Posterior vena cava (tissue), 2 donors: Measurements from ENCODE around the gene ANKFY1. TPM values are rescaled to one million over a fixed set of nuclear protein-coding genes. Genes with fewer than 3 reads are reported as not detected.
A peak's percentile ranks its signal among the peaks of the same experiment; 100 is the strongest.

Experiments
- DNase-seq: peaks from one replicate; pipeline ENCODE4 v3.0.0-alpha.2; 2020; ENCODE audit warnings: low spot score
- intact Hi-C, 2 donors: fragments of 100-400 bp; cut with DNase I; formaldehyde crosslinking; loops; one replicate each; pipeline versions ENCODE4 v1.14.1 to v1.14.2; 2022 to 2023
- long read RNA-seq, 2 donors: library from polyadenylated mRNA; unstranded; transcript quantifications; one replicate each; pipeline ENCODE4 v2.0.0, GENCODE V29; 2020 to 2021
- total RNA-seq, 2 donors: library from RNA; stranded (reverse); fragmentation: NEBNext Ultra II Directional; extraction: Animal tissue kit (Norgen Biotek cat#: 25700); gene quantifications; one replicate each; pipeline ENCODE4 v1.2.1, GENCODE V29; 2021
- donor health status: DM: yes; HTN: yes; CAD: no.
- donor health status: DM: yes; HTN: yes; CAD: no.

ANKFY1 gene, protein sequence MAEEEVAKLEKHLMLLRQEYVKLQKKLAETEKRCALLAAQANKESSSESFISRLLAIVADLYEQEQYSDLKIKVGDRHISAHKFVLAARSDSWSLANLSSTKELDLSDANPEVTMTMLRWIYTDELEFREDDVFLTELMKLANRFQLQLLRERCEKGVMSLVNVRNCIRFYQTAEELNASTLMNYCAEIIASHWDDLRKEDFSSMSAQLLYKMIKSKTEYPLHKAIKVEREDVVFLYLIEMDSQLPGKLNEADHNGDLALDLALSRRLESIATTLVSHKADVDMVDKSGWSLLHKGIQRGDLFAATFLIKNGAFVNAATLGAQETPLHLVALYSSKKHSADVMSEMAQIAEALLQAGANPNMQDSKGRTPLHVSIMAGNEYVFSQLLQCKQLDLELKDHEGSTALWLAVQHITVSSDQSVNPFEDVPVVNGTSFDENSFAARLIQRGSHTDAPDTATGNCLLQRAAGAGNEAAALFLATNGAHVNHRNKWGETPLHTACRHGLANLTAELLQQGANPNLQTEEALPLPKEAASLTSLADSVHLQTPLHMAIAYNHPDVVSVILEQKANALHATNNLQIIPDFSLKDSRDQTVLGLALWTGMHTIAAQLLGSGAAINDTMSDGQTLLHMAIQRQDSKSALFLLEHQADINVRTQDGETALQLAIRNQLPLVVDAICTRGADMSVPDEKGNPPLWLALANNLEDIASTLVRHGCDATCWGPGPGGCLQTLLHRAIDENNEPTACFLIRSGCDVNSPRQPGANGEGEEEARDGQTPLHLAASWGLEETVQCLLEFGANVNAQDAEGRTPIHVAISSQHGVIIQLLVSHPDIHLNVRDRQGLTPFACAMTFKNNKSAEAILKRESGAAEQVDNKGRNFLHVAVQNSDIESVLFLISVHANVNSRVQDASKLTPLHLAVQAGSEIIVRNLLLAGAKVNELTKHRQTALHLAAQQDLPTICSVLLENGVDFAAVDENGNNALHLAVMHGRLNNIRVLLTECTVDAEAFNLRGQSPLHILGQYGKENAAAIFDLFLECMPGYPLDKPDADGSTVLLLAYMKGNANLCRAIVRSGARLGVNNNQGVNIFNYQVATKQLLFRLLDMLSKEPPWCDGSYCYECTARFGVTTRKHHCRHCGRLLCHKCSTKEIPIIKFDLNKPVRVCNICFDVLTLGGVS
- 10 to 100 TPM; 34.9 to 49.2 TPM for total RNA-seq
- long read RNA-seq, donor 1, partial matches to known transcripts = 1 of 7 reads
- long read RNA-seq, donor 1, other reads (novel, unspliced or antisense) = 6 of 7 reads
- long read RNA-seq, donor 2, partial matches to known transcripts = 1 of 4 reads
- long read RNA-seq, donor 2, other reads (novel, unspliced or antisense) = 3 of 4 reads

DNA sequence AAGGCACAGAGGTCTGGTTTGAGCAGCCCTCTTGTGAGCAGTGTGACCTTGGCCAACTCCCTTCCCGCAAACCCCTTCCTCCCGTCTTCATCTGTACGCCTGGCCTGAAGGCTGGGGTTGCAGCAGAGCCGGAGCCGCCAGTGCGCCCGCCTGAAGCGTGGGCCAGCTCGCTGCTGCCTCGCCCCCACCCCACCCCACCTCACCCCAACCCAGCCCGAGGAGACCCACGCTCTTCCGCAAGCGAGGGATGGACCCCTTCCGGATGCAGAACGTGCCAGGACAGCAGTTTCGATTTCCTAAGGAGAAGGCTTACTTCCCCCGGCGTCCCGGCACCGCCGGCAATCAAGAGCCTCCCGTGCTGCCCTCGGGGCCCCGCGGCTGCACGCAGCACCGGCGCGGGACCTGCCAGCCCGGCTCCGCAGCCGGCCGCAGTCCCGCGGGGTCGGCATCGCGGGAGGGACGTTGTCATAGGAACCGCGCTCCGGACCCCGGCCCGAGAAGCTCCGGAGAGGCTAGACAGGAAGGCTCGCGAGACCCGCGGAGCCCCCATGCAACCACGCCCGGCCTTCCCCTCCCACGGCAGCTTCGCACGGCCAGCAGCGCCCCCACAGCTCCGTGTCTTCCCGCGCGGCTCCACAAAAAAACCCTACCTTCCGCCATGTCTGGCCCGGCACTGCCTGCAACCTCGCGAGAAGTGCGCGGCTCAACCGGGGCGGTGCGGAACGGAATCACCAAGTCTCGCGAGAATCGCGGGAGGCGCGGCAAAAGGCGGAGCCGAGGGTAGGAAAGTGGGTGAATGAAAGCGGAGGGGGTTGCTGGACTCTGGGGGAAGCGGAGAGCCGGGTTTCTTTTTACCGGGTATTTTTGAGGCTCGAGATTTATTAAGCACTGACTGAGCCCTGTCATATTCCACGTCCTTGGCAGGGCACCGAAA is at the start of gene ANKFY1:
ANKFY1 (minus strand) TSS at position 698 of the 934 bp plus-strand sequence; CDS start at position 660, 38 bp downstream.
- DNase-seq = peak; percentile 99
- intact Hi-C loops = loop anchor here in 1 of 2 donors (5.0 kb wide), 1 partner anchor 46 kb away; no protein-coding TSS in a partner anchor

DNA sequence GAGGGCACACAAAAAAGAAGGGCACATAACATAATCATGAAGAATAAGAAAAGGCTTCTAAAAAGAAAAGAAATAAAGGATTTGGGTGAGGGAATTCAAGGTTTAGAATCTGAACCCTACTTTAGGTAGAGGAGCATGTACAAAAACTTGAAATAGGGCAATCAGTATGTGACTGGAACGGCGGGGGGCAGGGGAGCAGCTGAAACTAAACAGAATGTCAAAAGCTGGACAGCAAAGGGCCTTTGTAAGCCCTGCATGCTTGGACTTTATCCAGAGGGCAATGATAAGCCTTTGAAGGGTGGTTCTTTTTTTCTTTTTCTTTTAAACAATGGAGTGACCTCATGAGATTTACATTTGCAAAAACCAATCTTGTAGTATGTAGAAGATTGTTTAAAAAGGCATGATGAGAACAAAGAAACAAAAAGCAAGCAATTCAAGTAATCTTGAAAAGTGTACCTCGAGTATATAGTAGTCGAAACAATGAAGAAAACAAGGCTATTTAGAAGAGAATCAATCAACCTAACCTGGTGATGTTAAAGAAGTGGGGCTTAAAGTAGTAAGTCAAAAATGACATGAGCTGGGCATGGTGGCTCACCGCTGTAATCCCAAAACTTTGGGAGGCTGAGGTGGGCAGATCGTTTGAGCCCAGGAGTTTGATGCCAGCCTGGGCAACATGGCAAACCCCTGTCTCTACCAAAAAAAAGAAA is 46.7 kb upstream of the ANKFY1 start:
- DNase-seq = no peak
- intact Hi-C loops = no loop called here

DNA sequence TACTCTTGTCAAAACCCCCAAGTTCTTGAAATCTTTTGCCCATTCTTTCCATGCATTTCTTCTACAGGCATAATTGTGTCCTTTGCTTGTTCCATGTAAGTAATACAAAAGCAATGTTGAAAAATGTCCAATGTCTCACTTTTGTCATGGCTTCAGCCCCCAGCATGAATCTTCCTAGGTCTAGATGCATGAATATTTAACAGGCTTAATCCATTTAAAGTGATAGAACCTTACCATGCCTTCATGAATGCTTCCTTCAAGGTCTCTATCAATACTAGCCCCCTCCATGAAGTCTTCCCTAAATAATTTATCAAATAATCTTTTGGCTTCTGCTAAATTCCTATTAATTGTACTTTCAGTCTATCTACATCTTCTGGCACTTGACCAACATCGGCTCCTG is 46.1 kb upstream of the ANKFY1 start:
- no peak for DNase-seq
- intact Hi-C loops = loop anchor here (10.0 kb wide), 2 partner anchors 45 to 105 kb away; no protein-coding TSS in a partner anchor

DNA sequence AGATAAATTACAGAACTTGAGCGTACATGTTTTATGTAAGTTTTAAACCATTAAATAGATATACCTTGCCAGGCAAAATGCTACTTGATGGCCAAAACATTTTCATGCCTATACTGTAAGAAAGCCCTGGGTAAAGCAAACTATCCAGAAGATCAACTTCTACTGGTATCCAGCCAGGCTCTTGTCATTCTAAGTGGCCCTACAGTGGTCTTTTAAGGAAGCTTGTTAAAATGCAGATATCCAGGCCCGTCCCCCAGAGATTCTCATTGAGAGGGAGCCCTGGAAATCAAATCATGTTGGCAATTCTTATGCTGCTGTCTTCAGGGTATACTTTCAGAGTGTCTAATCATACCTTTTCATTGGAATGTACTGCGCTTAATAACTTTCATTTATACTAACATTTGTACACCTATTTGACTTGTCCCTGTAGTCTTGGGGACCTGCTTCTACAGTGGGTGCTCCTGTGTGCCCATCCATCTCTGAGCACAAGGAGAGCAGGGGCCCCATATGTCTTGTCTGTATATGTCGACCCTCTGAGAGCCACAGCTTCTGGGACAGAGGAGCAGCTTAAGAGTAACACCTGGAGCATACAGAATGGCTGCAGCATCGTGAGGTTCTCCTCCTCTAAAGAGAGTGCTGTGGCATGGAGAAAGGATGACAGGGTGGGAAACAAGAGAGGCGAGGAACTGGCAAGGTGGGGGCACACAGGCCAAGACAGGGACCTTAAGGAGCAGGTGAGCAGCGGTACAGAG is 43.6 kb upstream of the ANKFY1 start:
- intact Hi-C loops = loop anchor here (10.0 kb wide), 2 partner anchors 47 to 107 kb away; no protein-coding TSS in a partner anchor
- DNase-seq = no peak

DNA sequence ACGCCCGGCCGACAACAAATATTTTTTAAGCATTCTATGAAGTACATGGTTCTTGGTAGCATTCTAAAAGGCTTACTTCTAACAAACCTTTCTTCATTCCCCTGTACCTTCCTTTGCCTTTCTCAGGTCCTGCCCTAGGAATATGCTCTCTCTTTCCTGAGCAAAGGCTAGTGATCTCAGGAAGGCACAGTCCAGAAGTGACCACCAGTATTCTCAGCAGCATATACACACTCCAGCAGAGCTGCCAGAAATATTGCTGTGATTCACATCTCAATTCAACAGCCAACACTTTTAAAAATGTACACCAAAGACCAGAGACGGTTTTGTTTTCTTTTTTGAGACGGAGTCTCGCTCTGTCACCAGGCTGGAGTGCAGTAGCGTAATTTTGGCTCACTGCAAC is 41.4 kb upstream of the ANKFY1 start:
- no peak for DNase-seq
- intact Hi-C loops = loop anchor here (10.0 kb wide), 2 partner anchors 50 to 110 kb away; no protein-coding TSS in a partner anchor

DNA sequence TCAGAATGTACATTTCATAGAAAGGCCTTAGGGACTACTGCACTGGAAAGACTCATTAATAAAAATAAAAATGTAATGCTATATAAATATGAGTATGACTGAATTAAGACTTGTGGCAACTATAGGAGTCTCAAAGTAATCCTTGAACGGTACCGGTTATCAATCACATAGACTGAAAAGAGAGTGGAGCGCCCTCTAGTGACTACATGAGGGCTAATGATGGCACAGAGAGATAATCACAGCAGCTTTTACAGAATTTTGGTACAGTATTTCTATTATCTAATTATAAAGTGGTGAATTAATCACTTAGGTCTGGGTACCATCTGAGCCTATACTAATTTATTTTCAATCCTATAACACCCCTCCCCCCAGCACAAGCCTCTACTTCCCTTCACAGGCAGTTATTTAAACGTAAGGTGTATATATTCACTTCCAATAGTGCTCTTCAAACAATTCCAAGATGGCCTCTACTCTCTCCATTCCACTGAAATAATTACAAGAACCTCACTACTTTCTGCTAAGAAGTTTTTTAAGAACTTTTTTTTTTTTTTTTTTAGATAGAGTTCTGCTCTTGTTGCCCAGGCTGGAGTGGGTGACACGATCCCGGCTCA is 40.7 kb upstream of the ANKFY1 start:
- intact Hi-C loops = loop anchor here (5.0 to 10.0 kb wide), 3 partner anchors 50 to 110 kb away; no protein-coding TSS in a partner anchor
- no peak for DNase-seq

DNA sequence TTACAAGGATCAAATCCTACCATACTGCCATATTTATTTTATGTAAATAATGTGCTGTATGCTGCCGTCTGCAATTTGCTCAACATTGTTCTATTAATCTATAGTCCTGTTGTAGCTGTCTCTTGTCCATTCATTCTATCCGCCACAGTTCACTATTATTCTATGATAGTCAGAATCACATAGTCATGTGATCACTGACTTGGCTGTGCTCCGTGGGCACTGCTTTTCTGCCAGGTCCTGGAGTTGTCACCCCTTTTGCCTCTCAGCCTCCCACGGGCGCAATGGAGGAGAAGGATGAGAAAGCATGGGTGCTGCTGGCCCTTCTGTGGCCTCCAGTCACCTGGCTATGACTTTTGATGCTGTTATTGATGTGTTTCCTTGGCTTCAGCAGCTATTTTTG is 37.3 kb upstream of the ANKFY1 start:
- DNase-seq = no peak
- intact Hi-C loops = loop anchor here (5.0 to 10.0 kb wide), 3 partner anchors 54 to 114 kb away; no protein-coding TSS in a partner anchor

DNA sequence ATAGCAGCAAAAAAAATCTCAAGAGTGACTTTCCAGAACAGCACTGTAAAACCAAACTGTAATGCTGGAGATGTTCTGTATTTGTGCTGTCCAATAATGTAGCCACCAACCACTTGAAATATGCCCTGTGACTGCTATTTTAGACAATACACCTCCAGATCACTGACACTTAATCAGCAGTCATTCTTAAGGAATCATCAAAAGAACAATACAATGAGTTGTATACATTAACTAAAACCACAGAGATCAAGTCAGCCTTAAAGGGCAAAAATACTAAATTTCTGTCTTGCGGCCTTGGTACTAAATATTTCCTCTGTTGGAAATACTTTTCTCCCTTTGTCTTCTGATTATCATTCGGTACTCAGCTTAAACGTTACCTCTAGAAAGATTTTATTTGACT is 33.6 kb upstream of the ANKFY1 start:
- intact Hi-C loops = no loop called here
- no peak for DNase-seq

DNA sequence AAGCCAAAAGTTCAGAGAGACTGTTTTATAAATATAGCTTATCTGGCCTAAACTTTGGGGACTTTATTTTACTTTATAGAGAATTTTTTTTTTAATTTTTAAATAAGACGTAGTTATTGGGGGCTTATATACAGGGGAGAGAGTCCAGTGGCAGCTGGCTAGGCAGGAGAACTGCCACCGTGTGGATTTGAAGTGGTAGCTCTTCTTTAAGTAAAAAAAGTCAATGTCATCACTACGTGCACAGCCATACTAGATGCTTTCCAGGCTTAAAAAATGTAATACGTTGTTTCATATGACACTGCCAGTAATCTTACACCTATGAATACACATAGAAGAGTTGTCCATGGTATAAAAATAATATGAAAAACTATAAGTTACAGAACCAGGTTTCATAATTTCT is 31.9 kb upstream of the ANKFY1 start:
- DNase-seq = no peak
- intact Hi-C loops = no loop called here

DNA sequence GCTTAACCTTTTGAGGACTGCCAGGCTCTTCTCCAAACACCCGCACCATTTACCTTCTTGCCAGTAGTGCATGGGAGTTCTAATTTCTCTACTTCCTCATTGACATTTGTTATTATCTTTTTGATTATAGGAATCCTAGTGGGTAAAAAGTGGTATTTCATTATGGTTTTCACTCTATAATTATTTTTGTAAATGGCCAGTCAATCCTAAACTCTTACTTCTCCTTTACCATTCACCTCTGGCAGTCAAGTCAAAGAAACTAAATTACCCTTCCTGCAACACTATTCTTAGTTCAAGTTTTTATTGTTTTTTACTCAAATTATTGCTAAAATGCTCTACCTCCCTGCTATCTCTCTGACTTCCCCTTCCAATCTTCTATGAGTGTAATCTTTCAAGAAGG is 29.8 kb upstream of the ANKFY1 start:
- intact Hi-C loops = no loop called here
- no peak for DNase-seq

DNA sequence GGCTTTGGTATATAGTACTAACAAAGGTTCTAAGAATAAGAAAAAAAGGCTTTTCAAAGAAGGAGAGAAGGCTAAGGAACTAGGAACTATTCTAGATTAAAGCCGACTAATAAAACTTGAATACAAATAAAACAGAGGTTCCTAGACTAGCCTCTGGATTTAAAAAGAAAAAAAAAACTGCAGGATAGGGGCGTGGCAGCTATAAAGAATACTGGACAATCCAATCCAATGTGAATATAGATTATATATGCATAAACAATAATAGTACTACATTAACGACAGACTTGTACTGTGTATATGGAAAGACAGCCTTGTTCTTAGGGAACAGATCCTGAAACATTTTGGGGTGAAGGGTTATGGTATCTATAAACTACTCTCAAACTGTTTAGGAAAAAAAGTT is 23.9 kb upstream of the ANKFY1 start:
- intact Hi-C loops = no loop called here

DNA sequence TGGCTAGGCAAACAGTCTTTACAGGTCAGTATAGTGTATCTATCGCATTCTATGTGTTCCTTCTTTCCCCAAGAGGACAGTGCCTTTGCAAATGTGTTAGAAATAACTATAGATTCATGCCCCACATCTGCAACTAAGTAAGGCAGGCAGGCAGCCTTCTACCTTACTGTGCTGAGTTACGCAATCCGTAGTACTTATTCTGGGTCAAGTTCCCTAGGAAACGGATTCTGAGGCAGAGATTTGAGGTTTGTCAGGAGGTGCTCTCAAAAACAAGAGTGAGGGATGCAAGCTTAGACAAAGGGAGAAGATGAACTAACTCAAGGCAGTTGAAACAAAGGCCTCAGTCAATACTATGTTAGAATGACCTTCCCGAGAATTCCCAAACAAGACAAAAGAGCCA is 12.7 kb upstream of the ANKFY1 start:
- intact Hi-C loops = no loop called here
- DNase-seq = no peak

More for the DNA sequence above, 23.9 kb upstream of the ANKFY1 start:
- DNase-seq = no peak

DNA sequence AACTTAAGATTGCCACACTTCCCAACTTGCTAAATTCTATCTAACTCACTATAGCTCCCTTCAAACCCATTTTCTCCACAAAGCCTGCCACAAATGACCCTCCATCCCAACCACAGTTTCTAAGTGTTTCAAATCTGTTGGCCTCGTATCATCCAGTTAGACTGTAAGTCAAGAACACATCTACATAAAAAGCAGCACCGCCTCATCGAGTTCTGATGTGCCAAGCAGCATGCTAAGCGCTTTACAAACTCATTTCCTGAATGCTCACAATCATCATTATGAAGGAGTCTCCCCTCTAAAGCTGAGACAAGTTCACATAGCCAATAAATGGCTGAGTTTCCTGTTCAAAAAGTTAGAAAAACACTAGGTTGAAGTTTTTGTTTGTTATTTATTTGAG is 9.2 kb upstream of the ANKFY1 start:
- intact Hi-C loops = no loop called here
- DNase-seq = no peak

DNA sequence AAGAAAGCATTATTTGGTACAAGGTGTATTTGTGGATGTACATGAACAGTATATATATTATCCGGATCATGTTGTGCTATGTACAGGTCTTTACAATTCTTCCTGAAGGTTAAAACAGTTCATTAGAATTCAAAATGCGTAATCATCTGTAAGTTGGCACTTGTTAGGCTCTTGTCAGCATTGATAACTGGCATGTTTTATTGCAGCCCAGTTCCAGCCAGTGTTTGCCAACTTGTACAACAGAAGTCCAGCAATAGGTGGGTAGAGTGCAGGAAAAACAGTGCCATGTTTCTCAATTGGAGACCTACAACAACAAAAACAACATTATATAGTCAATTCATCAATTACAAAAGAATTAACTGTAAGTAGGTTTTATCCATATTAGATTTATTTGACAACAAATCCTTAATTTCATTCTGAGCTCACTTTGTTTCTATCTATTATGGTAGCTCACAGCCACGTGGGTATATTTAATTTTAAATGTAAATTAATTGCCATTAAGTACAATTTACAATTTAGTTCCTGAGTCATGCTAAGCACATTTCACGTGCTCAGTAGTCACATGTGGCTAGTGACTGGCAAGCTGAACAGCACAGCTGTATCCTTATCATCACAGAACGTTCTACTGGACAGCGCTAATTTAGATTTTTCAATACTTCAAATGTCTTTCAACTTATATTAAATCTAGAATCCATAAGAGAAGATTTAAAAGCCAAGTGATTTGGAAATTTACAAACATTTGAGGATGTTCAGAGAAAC is 8.6 kb upstream of the ANKFY1 start:
- intact Hi-C loops = no loop called here

DNA sequence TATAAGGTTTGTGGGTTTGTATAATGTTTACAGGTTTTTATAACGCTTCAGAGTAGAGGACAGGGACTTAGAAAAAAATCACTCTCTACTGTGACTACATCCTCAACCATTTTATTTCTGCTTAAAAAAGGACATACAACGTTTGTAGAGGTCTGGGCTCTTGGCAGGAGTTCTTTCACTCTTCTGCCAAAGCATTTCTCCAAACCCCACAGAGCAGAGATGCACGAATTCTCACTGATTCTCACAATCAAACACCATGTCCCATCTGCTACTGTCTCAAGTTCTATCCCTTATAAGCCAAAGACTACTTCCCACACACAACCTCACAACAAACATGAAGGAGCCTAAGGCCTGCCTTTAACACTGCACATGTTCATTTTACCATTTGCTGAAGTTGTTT is 7.0 kb upstream of the ANKFY1 start:
- intact Hi-C loops = no loop called here
- DNase-seq = no peak

More for the DNA sequence above, 8.6 kb upstream of the ANKFY1 start:
- DNase-seq = no peak

DNA sequence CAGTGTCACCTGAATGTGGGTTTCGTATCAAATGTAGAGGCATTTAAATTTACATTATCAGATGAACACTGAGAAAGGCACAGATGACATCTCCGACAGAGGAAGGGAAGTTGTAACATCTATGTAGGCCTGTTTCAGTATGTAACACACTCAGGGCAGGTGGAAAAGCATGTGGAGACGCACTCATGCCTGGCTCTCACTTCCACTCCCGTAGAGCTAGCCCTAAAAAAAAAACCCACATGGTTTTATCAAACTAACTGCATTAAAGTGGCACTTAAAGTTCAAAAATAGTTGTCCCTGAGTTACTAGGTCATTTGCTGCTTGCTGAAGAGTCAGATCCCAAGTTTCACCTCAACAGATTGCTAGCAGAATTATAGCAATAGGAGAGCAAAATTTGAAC is 6.1 kb upstream of the ANKFY1 start:
- DNase-seq = no peak
- intact Hi-C loops = no loop called here
